Measurements from ENCODE around the gene TAS2R60.

DNA sequence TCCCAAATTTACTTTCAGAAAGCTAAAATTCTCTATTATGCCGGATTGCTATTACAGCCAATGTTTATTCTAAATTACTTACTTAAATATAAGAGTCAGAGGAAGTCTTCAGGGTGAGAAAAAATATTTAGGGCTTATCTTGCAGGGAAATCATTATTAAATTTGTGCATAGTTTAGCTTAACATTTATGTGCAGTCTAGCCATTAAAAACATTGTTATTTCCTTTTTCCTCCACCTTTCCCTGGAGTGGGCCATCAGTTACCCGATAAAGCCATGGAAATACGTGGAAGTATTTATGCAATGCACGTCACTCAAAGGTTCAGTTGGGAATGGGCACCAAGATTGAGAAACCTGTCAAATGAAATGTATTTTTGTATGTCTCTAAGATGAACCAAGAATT lies 9.5 kb upstream of the TAS2R60 start:
- TF ChIP-seq, protein P1, sequence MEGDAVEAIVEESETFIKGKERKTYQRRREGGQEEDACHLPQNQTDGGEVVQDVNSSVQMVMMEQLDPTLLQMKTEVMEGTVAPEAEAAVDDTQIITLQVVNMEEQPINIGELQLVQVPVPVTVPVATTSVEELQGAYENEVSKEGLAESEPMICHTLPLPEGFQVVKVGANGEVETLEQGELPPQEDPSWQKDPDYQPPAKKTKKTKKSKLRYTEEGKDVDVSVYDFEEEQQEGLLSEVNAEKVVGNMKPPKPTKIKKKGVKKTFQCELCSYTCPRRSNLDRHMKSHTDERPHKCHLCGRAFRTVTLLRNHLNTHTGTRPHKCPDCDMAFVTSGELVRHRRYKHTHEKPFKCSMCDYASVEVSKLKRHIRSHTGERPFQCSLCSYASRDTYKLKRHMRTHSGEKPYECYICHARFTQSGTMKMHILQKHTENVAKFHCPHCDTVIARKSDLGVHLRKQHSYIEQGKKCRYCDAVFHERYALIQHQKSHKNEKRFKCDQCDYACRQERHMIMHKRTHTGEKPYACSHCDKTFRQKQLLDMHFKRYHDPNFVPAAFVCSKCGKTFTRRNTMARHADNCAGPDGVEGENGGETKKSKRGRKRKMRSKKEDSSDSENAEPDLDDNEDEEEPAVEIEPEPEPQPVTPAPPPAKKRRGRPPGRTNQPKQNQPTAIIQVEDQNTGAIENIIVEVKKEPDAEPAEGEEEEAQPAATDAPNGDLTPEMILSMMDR (conservative IDR thresholded peaks at IDR 0.05; ENCODE audit: low read depth, low read length) = no peak
- no peak for TF ChIP-seq SMC3 (IDR thresholded peaks at IDR 0.05; ENCODE audit: low read depth, low read length)
- TF ChIP-seq POLR2A (IDR thresholded peaks at IDR 0.05; ENCODE audit: low read depth, low read length) = no peak
- TF ChIP-seq, protein P2, sequence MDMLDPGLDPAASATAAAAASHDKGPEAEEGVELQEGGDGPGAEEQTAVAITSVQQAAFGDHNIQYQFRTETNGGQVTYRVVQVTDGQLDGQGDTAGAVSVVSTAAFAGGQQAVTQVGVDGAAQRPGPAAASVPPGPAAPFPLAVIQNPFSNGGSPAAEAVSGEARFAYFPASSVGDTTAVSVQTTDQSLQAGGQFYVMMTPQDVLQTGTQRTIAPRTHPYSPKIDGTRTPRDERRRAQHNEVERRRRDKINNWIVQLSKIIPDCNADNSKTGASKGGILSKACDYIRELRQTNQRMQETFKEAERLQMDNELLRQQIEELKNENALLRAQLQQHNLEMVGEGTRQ (IDR thresholded peaks at IDR 0.05; ENCODE audit: low read depth, low read length) = no peak
- no peak for TF ChIP-seq MAZ (IDR thresholded peaks at IDR 0.05; ENCODE audit: borderline replicate concordance, low read depth, low read length)
- no peak for TF ChIP-seq RAD21 (IDR thresholded peaks at IDR 0.05; ENCODE audit: low read length)
- no peak for TF ChIP-seq RCOR1 (IDR thresholded peaks at IDR 0.05; ENCODE audit: insufficient replicate concordance, low read length)
- no peak for TF ChIP-seq CEBPB (IDR thresholded peaks at IDR 0.05; ENCODE audit: low read depth, low read length)
- no peak for TF ChIP-seq MXI1 (IDR thresholded peaks at IDR 0.05; ENCODE audit: borderline replicate concordance, low read depth, low read length)

Data from IMR-90 (cell line).